ENCODE measurements around the gene PTPRCAP.
A peak's percentile ranks its signal among the peaks of the same experiment; 100 is the strongest.
"Not testable (repeated sequence)": the region's sequence is repeated elsewhere in the genome, so short reads cannot be mapped to it uniquely, and the experiment has no call there.

PTPRCAP gene

DNA sequence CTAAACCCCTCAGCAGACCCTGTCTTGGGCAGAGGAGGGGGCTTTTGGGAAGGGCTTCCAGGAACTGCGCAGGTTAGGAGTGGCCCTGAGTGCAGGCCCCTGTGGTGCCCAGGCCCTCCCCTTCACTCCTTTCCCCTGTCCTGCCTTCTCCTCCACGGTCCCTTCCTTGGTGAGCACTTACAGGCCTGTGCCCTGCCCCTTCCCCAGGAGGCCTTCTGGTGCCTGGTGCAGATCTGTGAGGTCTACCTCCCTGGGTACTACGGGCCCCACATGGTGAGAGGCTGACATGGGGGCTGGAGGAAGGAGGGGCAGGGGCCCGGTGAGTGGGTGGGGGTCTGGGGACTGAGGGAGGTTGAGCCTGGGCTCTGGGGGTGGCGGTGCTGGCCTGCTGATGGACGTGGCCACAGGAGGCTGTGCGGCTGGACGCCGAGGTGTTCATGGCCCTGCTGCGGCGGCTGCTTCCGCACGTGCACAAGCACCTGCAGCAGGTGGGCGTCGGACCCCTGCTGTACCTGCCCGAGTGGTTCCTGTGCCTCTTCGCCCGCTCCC is 31.0 kb downstream of the PTPRCAP start:
- TF ChIP-seq, protein P1, sequence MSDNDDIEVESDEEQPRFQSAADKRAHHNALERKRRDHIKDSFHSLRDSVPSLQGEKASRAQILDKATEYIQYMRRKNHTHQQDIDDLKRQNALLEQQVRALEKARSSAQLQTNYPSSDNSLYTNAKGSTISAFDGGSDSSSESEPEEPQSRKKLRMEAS (IDR thresholded peaks at IDR 0.05; ENCODE audit: low read depth, low read length), result no peak
- TF ChIP-seq, protein P2, sequence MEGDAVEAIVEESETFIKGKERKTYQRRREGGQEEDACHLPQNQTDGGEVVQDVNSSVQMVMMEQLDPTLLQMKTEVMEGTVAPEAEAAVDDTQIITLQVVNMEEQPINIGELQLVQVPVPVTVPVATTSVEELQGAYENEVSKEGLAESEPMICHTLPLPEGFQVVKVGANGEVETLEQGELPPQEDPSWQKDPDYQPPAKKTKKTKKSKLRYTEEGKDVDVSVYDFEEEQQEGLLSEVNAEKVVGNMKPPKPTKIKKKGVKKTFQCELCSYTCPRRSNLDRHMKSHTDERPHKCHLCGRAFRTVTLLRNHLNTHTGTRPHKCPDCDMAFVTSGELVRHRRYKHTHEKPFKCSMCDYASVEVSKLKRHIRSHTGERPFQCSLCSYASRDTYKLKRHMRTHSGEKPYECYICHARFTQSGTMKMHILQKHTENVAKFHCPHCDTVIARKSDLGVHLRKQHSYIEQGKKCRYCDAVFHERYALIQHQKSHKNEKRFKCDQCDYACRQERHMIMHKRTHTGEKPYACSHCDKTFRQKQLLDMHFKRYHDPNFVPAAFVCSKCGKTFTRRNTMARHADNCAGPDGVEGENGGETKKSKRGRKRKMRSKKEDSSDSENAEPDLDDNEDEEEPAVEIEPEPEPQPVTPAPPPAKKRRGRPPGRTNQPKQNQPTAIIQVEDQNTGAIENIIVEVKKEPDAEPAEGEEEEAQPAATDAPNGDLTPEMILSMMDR (IDR thresholded peaks at IDR 0.05; ENCODE audit: low read depth, low read length), result no peak
- TF ChIP-seq MYC (IDR thresholded peaks at IDR 0.05; ENCODE audit: low read depth, low read length) (no peak), POLR2A (IDR thresholded peaks at IDR 0.05; ENCODE audit: extremely low read depth, insufficient read length) (no peak)
- H3K4me3 ChIP-seq (ENCODE audit: low read depth, low read length), result no peak overlapping the region
- no peak for DNase-seq (ENCODE audit: low read depth)

DNA sequence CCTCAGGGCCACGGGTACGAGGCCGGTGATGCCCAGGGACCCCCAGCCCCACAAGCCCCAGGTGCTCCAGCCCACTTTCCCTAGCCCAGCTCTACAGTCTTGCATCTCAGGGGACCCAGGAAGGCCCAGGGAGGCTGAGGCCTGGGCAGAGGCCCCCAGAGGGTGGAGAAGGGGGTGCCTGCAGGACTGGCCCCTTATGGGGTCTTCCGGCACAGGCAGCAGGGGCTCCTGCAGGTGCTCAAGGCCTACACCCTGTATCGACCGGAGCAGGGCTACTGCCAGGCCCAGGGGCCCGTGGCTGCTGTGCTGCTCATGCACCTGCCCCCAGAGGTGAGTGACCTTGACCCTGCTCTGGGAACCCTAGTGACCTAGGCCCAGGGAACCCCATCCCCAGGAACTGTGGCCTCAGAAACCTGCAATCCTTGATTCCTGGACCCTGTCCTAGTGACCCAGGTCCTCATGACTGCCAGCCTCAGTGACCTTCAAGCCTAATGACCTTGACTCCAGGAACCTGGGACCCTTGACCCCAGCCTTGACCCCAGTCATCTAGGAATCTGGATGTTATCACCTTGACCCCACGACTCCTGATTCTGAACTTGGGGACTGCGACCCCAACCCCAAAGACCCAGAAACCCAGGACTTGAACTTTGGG is 31.7 kb downstream of the PTPRCAP start:
- TF ChIP-seq, protein P2 (IDR thresholded peaks at IDR 0.05; ENCODE audit: low read depth, low read length), result no peak
- TF ChIP-seq POLR2A (IDR thresholded peaks at IDR 0.05; ENCODE audit: extremely low read depth, insufficient read length) (no peak), MYC (IDR thresholded peaks at IDR 0.05; ENCODE audit: low read depth, low read length) (no peak)
- TF ChIP-seq, protein P1 (IDR thresholded peaks at IDR 0.05; ENCODE audit: low read depth, low read length), result no peak
- no peak for DNase-seq (ENCODE audit: low read depth)
- no peak overlapping the region for H3K4me3 ChIP-seq (ENCODE audit: low read depth, low read length)

DNA sequence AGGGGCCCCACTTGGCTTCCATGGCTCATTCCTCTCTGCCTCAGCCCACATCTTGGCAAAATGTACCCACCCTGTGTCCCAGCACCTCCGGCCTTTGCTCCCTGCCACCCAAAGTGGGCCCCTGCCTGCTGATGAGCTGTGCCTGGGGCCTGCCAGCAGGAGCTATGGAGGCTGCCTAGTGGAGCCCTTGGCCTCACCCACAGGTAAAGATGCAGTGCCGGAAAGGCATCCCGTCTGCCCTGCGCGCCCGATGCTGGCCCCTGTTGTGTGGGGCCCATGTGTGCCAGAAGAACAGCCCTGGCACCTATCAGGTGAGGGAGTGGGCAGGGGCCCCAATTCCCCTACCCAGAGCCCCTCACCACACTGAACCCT is 32.3 kb downstream of the PTPRCAP start:
- H3K4me3 ChIP-seq (ENCODE audit: low read depth, low read length), result no peak overlapping the region
- DNase-seq (ENCODE audit: low read depth), result no peak
- TF ChIP-seq, protein P2 (IDR thresholded peaks at IDR 0.05; ENCODE audit: low read depth, low read length), result no peak
- TF ChIP-seq MYC (IDR thresholded peaks at IDR 0.05; ENCODE audit: low read depth, low read length) (no peak), POLR2A (IDR thresholded peaks at IDR 0.05; ENCODE audit: extremely low read depth, insufficient read length) (no peak)
- TF ChIP-seq, protein P1 (IDR thresholded peaks at IDR 0.05; ENCODE audit: low read depth, low read length), result no peak

DNA sequence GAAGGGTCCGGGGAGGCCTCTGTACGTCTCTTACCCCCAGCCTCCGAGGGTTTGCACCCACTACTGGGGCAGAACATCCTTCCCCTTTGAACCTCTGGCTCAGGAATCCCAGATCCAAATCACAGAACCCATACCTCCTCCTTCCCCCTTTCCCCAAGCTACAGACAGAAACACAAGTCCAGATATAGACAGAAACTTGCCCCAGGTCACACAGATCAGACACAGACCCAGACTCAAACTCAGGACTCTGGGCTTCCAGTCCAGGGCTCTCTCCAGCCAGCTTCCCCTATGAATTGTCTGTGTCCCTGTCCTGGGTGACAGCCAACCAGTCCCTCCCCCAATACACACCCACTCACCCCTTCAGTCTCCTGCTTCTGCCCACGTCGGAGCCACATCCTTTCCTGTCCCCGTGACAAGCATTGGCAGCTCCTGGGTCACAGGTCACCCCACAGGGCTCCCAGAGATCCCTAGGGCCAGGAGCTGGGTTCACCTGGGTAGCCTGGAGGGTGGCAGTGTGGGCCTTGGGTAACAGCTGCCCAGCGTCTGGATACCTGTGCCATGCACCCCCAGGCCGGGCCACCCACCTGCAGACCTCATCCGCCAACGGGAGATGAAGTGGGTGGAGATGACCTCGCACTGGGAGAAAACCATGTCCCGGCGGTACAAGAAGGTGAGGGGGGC is 32.8 kb downstream of the PTPRCAP start:
- TF ChIP-seq POLR2A (IDR thresholded peaks at IDR 0.05; ENCODE audit: extremely low read depth, insufficient read length) (no peak), MYC (IDR thresholded peaks at IDR 0.05; ENCODE audit: low read depth, low read length) (no peak)
- TF ChIP-seq, protein P1 (IDR thresholded peaks at IDR 0.05; ENCODE audit: low read depth, low read length), result no peak
- DNase-seq (ENCODE audit: low read depth), result peak; percentile 63
- peak overlapping the region; percentile 64 for H3K4me3 ChIP-seq (ENCODE audit: low read depth, low read length)

DNA sequence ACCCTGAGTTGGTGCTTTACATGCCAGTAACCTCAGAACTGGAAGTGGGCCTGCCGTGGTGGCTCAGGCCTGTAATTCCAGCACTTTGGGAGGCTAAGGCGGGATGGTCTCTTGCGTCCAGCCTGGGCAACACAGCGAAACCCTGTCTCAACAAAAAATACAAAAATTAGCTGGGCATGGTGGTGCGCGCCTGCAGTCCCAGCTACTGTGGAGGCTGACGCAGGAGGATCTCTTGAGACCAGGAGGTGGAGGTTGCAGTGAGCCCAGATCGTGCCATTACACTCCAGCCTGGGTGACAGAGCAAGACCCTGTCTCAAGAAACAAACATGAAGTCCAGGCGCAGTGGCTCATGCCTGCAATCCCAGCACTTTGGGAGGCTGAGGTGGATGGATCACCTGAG is 34.4 kb downstream of the PTPRCAP start:
- not testable (repeated sequence) for DNase-seq (ENCODE audit: low read depth)
- peak overlapping the region; percentile 12 for H3K4me3 ChIP-seq (ENCODE audit: low read depth, low read length)

DNA sequence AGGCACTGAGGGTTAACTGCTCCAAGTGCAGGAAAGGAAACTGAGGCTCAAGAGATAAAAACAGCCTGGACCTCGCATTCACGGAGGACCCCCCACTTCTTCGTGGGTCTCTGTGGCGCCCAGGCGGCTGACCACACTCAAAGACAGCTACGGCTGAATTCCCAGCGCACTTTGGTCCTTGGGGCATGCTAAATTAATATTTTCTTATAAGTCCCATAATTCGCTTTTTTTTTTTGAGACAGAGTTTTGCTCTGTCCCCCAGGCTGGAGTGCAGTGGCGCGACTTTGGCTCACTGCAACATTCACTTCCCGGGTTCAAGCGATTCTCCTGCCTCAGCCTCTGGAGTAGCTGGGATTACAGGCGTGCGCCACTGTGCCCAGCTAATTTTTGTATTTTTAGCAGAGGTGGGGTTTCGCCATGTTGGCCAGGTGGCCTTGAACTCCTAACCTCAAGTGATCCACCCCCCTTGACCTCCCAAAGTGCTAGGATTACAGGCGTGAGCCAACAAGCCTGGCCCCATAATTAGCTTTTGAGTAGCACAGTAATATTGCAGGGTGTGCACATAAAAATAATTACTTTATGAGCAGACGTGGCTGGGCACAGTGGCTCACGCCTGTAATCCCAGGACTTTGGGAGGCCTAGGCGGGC is 35.2 kb downstream of the PTPRCAP start:
- H3K4me3 ChIP-seq (ENCODE audit: low read depth, low read length), result peak overlapping the region; percentile 54
- not testable (repeated sequence) for DNase-seq (ENCODE audit: low read depth)

DNA sequence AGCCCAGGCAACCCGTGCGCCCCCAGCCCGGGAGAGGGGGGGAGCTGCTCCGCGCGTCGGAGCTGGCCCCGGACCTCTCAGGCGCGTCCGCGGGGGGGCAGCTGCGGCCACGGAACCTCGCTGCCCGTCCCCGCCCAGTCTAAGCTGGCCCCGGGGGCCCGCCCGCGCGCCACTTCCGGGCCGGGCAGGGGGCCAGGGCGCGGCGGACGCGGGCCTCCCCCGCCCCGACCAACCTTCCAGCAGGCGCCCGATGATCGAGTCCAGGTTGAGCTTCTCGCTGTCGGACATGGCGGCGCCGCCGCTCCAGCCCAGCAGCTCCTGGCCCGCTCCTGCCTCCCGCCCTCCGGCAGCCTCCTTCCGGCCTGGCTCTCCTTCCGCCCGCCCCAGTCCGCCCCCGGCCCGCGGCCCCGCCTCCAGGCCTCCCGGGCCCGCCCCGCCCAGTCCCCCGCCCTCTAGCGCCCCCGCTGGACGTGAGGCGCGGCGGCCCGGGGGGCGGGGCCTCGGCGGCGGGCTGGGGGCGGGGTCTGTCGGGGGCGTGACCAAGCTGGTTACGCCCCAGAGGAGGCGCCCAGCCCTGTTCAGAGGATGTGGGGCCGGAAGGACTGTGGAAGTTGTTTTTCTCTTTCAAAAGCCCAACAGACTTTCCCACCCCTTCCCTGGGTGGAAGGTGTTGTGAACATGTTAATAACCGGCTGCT is 35.8 kb downstream of the PTPRCAP start, which contains the start of gene PPP1CA:
Gene PPP1CA (minus strand): TSS at position 364 of the 697 bp plus-strand sequence. CDS start 76 bp downstream, at position 288.
- TF ChIP-seq MYC (IDR thresholded peaks at IDR 0.05; ENCODE audit: low read depth, low read length), result peak; percentile 64; the same call in 1 of the 2 replicates
- TF ChIP-seq, protein P2 (IDR thresholded peaks at IDR 0.05; ENCODE audit: low read depth, low read length), result no peak
- TF ChIP-seq, protein P1 (IDR thresholded peaks at IDR 0.05; ENCODE audit: low read depth, low read length), result peak; percentile 22
- TF ChIP-seq POLR2A (IDR thresholded peaks at IDR 0.05; ENCODE audit: extremely low read depth, insufficient read length), result peak; percentile 80
- H3K4me3 ChIP-seq (ENCODE audit: low read depth, low read length), result peak within 1 kb of the TSS; percentile 90
- DNase-seq (ENCODE audit: low read depth), result peak; percentile 93

Data from NB4 (cell line).